Measurements from ENCODE around the gene PDZD2.

- TF ChIP-seq, protein P1, sequence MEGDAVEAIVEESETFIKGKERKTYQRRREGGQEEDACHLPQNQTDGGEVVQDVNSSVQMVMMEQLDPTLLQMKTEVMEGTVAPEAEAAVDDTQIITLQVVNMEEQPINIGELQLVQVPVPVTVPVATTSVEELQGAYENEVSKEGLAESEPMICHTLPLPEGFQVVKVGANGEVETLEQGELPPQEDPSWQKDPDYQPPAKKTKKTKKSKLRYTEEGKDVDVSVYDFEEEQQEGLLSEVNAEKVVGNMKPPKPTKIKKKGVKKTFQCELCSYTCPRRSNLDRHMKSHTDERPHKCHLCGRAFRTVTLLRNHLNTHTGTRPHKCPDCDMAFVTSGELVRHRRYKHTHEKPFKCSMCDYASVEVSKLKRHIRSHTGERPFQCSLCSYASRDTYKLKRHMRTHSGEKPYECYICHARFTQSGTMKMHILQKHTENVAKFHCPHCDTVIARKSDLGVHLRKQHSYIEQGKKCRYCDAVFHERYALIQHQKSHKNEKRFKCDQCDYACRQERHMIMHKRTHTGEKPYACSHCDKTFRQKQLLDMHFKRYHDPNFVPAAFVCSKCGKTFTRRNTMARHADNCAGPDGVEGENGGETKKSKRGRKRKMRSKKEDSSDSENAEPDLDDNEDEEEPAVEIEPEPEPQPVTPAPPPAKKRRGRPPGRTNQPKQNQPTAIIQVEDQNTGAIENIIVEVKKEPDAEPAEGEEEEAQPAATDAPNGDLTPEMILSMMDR (IDR thresholded peaks at IDR 0.05; ENCODE audit: low read depth, low read length), result no peak
- no peak for TF ChIP-seq EZH2phosphoT487 (IDR thresholded peaks at IDR 0.05; ENCODE audit: low read depth)
Observed at GRCh38 chr5:31800351-31800750, 161.4 kb downstream of the PDZD2 start.

All from OCI-LY3 (cell line).